Activated CD4-positive, CD25-positive, alpha-beta regulatory T cell treated with anti-CD3 and anti-CD28 coated beads, Interleukin-2, amount 50 U/mL, for 72 hours (primary cell): ENCODE results near the gene FAM98A.

ENCODE experiments used
- DNase-seq: peaks from one replicate; pipeline ENCODE4 v3.0.0; 2021

FAM98A gene

DNA sequence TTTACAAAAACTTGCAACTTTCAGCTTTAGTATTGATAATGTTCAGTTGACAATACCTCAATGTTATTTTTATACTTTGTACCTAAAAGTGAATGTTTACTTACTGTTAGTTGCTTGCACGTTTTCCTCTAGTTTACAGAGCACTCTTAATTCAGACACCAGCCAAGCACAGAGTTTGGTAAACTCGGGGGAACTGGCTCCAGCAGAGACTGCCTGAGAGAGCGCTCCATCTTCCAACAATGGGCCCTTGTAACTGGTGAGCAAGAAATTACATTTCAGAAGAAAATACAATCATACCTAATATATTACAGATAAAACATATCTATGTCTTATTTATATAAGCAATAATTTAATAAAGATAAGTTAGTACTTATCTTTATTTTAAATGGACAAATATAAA, 3.7 kb downstream of the FAM98A start:
- no peak for DNase-seq

DNA sequence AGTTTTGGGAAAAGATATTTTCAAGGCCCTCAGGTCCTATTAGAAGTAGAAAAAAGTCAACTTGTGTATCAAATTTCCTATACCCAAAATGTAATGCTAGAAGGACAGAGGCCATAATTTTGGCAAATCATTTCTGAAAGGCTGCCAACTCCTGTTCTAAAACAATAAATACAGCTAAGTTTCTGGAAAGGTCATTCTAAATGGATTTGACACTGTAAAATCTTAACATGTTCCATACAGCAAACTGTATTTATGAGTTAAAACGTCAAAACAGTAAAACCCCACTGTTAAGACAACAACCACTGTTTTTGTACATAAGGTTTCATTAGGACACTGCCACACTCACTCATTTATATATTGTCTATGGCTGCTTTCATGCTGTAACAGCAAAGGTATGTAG, 9.7 kb downstream of the FAM98A start:
- DNase-seq = no peak

- DNase-seq = no peak
Measured at GRCh38 chr2:33588232-33588631, 10.9 kb downstream of the FAM98A start.

DNA sequence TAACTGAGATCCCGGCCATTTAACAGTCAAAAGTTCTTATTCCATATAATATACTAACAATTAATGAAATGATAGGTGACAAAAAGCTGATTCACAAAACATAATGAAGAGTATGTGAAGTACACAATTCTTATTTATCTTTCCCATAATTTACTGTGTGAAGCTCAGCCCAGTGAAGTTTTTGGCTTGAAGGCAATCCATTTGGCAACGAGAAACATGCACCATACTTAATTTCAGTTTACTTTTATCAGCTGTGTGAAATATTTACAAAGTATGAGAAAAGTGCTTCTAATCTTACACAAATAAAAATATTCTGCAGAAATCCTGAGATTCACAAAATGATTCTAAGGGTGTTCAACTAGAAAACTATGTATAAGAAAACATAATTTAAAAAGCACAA, 12.3 kb downstream of the FAM98A start:
- DNase-seq = no peak

GRCh38 chr2:33583194-33583938, 15.7 kb downstream of the FAM98A start:
- DNase-seq = no peak

- DNase-seq = no peak
Measured at GRCh38 chr2:33581872-33582271, 17.2 kb downstream of the FAM98A start.

- DNase-seq = no peak
Measured at GRCh38 chr2:33579227-33579626, 19.9 kb downstream of the FAM98A start.

GRCh38 chr2:33577668-33578067, 21.4 kb downstream of the FAM98A start:
- no peak for DNase-seq

- DNase-seq = no peak
Measured at GRCh38 chr2:33577084-33577483, 22.0 kb downstream of the FAM98A start.

- no peak for DNase-seq
Measured at GRCh38 chr2:33573657-33574056, 25.4 kb downstream of the FAM98A start.

DNA sequence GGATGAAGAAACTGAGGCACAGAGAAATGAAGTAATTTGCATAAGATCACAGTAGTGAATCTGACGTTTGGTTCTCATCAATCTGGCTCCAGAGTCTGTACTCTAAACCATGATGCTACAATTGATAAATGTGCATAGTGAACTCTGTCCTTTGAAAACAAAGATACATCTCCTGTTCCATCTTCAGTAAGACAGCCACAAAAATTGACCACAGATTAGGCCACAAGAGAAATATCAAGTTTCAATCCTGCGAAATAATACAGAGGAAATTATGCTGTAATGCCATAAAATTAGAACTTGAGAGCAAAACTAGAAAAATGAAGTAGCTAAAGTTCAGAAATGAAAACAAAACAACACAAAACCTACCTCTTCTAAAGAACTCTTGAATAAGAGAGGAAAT, 28.4 kb downstream of the FAM98A start:
- DNase-seq = no peak

DNA sequence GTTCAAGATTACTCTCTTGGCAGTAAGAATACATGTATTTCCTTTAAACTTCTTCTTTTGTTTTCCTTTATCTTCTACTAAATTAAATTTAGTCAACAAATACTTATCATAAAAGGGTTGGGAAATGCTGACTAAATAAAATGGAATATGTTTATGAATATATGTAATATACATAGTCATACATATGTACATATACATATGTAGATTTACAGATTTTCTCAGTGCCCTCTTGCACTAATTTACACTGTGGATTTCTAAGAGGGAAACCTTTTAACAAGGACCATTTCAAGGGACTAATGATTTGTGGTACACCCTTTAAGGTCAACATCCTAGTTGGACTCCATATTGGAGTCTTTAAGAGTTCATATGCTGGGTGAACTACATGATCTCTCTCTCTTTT, 37.2 kb downstream of the FAM98A start:
- DNase-seq = no peak

GRCh38 chr2:33560017-33560416, 39.1 kb downstream of the FAM98A start:
- DNase-seq = no peak

DNA sequence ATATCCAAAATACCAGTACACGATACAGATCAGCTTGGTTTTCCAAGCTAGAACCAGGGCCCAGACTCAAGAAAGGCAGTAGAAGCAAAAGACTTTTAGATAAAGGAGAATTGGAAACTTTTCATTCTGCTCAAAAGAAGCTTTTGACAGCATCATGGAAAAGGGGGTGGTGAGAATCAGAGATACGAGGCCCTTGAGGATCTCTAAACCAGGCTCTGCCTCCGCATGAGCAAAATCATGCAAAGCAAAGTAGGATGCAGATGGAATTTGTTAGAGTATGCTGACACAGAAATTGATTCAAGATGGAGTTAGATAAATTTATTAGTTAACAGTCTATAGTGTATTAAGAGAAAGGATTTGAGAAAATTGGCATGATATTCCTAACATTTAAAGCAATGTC, 39.8 kb downstream of the FAM98A start:
- DNase-seq = no peak

GRCh38 chr2:33555681-33556080, 43.4 kb downstream of the FAM98A start:
- DNase-seq = no peak

- no peak for DNase-seq
Measured at GRCh38 chr2:33552758-33553461, 46.2 kb downstream of the FAM98A start.

GRCh38 chr2:33550206-33550605, 48.9 kb downstream of the FAM98A start:
- DNase-seq = no peak

DNA sequence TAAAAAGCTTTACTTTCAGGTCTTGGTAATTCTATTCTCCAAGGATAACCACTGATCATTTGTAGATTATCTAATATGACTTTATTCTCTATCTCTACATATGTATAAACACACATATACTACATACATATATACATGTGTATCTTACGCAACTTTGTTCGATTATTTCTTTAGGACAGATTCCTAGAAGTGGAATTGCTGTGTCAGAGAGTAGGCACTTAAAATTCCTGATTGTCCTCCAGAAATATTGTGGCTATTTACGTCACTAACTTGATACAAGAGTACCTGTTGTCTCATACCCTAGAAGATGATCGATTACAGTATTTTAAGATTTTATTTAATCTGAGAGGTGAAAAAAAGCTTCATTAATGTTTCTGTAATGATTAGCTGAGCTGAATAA, 57.9 kb downstream of the FAM98A start:
- no peak for DNase-seq

GRCh38 chr2:33535421-33535820, 63.7 kb downstream of the FAM98A start:
- DNase-seq = no peak
